Astrocyte (in vitro differentiated cells and primary cell): ENCODE data around the gene SRC. TPM values are rescaled to one million over a fixed set of nuclear protein-coding genes. Genes with fewer than 3 reads are reported as not detected.

Experiments
- DNase-seq: peaks from one replicate; pipeline ENCODE4 v3.0.0-alpha.2; 2010; ENCODE audit warnings: low read depth
- FAIRE-seq: peaks from 2 replicates; lab custom pipeline; 2011; peaks lifted over from hg19 to GRCh38; lab: Jason Lieb, UNC
- H2AFZ ChIP-seq: 2 replicates; pipeline ENCODE4 v1.6.0; 2012; ENCODE audit warnings: low read depth, low read length, inconsistent platforms
- H3K27ac ChIP-seq: 2 replicates; pipeline ENCODE4 v1.5.1; 2011; ENCODE audit warnings: low read depth, low read length, inconsistent platforms
- H3K27me3 ChIP-seq: 2 replicates; pipeline ENCODE4 v1.6.0; 2011; ENCODE audit warnings: low read length, inconsistent platforms; ENCODE audit not compliant: insufficient read depth
- H3K36me3 ChIP-seq: 2 replicates; pipeline ENCODE4 v1.5.1; 2011; ENCODE audit warnings: low read length, inconsistent platforms; ENCODE audit not compliant: insufficient read depth
- H3K4me1 ChIP-seq: 2 replicates; pipeline ENCODE4 v1.5.1; 2011; ENCODE audit warnings: low read length, inconsistent platforms; ENCODE audit not compliant: insufficient read depth
- H3K4me2 ChIP-seq: 2 replicates; pipeline ENCODE4 v1.6.0; 2012; ENCODE audit warnings: low read length, inconsistent platforms
- H3K4me3 ChIP-seq: 2 replicates; pipeline ENCODE4 v1.5.1; 2011; ENCODE audit warnings: low read depth, mild to moderate bottlenecking, low read length, inconsistent platforms; ENCODE audit not compliant: insufficient read depth
- H3K79me2 ChIP-seq: 2 replicates; pipeline ENCODE4 v1.6.0; 2012; ENCODE audit warnings: mild to moderate bottlenecking, low read length, inconsistent platforms; ENCODE audit not compliant: insufficient read depth
- H3K9ac ChIP-seq: 2 replicates; pipeline ENCODE4 v1.6.0; 2012; ENCODE audit warnings: mild to moderate bottlenecking, low read length, inconsistent platforms
- H3K9me3 ChIP-seq: 2 replicates; pipeline ENCODE4 v1.5.1; 2012; ENCODE audit warnings: low read depth, mild to moderate bottlenecking, low read length, inconsistent platforms; ENCODE audit not compliant: insufficient read depth
- H4K20me1 ChIP-seq: 2 replicates; pipeline ENCODE4 v1.6.0; 2012; ENCODE audit warnings: low read length, inconsistent platforms; ENCODE audit not compliant: insufficient read depth
- H3K27ac Mint-ChIP-seq: one replicate; pipeline ENCODE4 v1.8.0; 2021; ENCODE audit warnings: mild to moderate bottlenecking, mixed read lengths; ENCODE audit not compliant: unreplicated experiment
- H3K27me3 Mint-ChIP-seq: one replicate; pipeline ENCODE4 v1.8.0; 2021; ENCODE audit warnings: low read depth, mixed read lengths; ENCODE audit not compliant: unreplicated experiment
- H3K36me3 Mint-ChIP-seq: one replicate; pipeline ENCODE4 v1.8.0; 2021; ENCODE audit warnings: low read depth, mixed read lengths; ENCODE audit not compliant: unreplicated experiment
- H3K4me1 Mint-ChIP-seq: one replicate; pipeline ENCODE4 v1.8.0; 2021; ENCODE audit warnings: low read depth, mixed read lengths; ENCODE audit not compliant: unreplicated experiment
- H3K4me3 Mint-ChIP-seq: one replicate; pipeline ENCODE4 v1.8.0; 2021; ENCODE audit warnings: mild to moderate bottlenecking, moderate library complexity, mixed read lengths; ENCODE audit not compliant: unreplicated experiment
- H3K9me3 Mint-ChIP-seq: one replicate; pipeline ENCODE4 v1.8.0; 2021; ENCODE audit warnings: mild to moderate bottlenecking, mixed read lengths; ENCODE audit not compliant: unreplicated experiment
- EZH2 ChIP-seq: IDR thresholded peaks from 2 replicates; pipeline ENCODE4 v1.6.1; 2012; ENCODE audit warnings: mild to moderate bottlenecking, low read length, inconsistent platforms; ENCODE audit not compliant: insufficient read depth
- total RNA-seq: library from RNA; stranded (reverse); gene quantifications from 2 replicates; pipeline ENCODE4 v1.2.1, GENCODE V29; 2021
- TF ChIP-seq, protein P1 (sequence below): IDR thresholded peaks from 2 replicates; pipeline ENCODE4 v1.5.1; 2011; ENCODE audit warnings: low read depth, mild to moderate bottlenecking, inconsistent platforms, low read length, moderate library complexity; ENCODE audit not compliant: insufficient read depth

SRC gene
- total RNA-seq, 1 donor from 2014 or later, result 33.4 TPM

DNA sequence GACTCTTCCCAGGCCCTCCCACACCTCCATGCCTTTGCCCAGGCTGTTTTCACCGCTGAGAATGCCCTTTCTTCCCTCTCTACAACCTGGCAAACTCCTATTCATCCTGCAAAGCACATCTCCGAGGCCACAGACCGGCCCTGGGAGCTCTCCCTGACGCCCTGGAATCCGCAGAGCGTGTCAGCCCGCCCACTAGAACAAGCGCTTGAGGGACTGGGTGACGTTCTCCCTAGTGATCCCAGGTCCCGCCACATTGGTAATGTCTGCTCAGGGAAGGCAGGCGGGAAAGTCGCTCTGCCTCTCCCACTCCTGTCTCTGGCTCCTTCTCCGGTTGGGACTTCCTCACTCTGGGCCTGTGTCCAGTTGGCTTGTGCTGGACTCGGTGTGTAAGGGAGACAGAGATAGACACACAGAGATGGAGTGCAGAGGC, 61.6 kb downstream of the SRC start:
- Histone ChIP-seq H3K27me3 (peaks cover 17% of the 10 kb centered on the region), H3K27ac (no peak overlapping the region), H2AFZ (no peak overlapping the region), H3K4me2 (no peak overlapping the region), H4K20me1 (no peaks in the 10 kb centered on the region), H3K9ac (no peak overlapping the region), H3K4me3 (no peak overlapping the region), H3K4me1 (peaks cover 17% of the 10 kb centered on the region), H3K36me3 (no peaks in the 10 kb centered on the region), H3K79me2 (no peaks in the 10 kb centered on the region), H3K9me3 (no peaks in the 10 kb centered on the region)
- peaks cover 10% of the 10 kb centered on the region for H3K27me3 Mint-ChIP-seq
- FAIRE-seq, result no peak
- H3K36me3 Mint-ChIP-seq, result peaks cover 12% of the 10 kb centered on the region
- H3K4me1 Mint-ChIP-seq, result peaks cover 15% of the 10 kb centered on the region
- no peak overlapping the region for H3K4me3 Mint-ChIP-seq
- TF ChIP-seq EZH2, result no peak
- TF ChIP-seq, protein P1, sequence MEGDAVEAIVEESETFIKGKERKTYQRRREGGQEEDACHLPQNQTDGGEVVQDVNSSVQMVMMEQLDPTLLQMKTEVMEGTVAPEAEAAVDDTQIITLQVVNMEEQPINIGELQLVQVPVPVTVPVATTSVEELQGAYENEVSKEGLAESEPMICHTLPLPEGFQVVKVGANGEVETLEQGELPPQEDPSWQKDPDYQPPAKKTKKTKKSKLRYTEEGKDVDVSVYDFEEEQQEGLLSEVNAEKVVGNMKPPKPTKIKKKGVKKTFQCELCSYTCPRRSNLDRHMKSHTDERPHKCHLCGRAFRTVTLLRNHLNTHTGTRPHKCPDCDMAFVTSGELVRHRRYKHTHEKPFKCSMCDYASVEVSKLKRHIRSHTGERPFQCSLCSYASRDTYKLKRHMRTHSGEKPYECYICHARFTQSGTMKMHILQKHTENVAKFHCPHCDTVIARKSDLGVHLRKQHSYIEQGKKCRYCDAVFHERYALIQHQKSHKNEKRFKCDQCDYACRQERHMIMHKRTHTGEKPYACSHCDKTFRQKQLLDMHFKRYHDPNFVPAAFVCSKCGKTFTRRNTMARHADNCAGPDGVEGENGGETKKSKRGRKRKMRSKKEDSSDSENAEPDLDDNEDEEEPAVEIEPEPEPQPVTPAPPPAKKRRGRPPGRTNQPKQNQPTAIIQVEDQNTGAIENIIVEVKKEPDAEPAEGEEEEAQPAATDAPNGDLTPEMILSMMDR, result no peak
- no peak for DNase-seq
- H3K9me3 Mint-ChIP-seq, result no peaks in the 10 kb centered on the region
- H3K27ac Mint-ChIP-seq, result no peak overlapping the region

DNA sequence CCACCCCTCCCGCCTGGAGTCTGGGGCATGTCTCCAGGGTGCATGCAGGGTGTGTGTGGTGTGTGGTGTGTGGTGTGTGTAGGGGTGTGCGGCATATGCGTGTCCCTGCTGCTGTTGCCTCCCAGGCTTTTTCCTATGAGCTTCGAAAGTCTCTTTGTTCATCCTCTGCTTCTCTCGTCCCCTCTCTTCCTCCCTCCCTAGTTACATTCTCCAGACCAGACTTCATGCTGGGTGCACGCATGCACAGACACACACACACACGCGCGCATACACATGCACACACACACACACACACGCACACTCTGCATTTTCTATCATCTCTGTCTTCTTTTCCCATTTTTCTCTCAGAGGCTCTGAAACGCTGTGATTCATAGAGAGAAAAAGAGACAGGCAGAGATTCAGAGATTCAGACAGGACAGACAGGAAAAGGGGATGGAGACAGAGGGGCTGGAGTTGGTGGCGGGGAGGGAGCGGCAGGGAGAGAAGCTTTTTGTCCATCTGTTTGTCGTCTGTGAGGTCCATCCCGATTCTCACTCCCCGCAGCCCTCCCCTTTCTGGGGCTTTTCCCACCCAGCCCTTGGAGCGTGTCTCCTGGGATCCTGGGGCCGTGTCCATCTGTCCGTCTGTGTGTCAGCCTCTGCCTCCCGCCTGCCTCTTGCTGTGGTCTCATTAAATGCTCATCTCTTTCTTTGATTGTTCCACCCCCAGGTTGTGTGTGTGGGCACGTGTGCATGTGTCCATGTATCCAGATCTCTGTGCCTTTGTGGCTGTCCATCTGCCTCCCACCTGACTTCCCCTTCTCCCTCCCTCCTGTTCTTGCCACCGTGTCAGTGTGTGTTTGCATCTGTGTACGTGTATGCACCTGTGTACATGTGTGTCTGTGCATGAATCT, 62.6 kb downstream of the SRC start:
- H3K36me3 Mint-ChIP-seq, result peaks cover 9% of the 10 kb centered on the region
- no peaks in the 10 kb centered on the region for H3K9me3 Mint-ChIP-seq
- peaks cover 10% of the 10 kb centered on the region for H3K27me3 Mint-ChIP-seq
- no peak overlapping the region for H3K27ac ChIP-seq
- H3K4me2 ChIP-seq, result no peak overlapping the region
- no peaks in the 10 kb centered on the region for H3K79me2 ChIP-seq
- TF ChIP-seq, protein P1, result no peak
- TF ChIP-seq EZH2, result no peak
- H3K4me1 ChIP-seq, result peaks cover 18% of the 10 kb centered on the region
- peaks cover 15% of the 10 kb centered on the region for H3K4me1 Mint-ChIP-seq
- H4K20me1 ChIP-seq, result no peaks in the 10 kb centered on the region
- FAIRE-seq, result no peak
- H3K4me3 Mint-ChIP-seq, result no peak overlapping the region
- no peaks in the 10 kb centered on the region for H3K9me3 ChIP-seq
- peaks cover 21% of the 10 kb centered on the region for H3K27me3 ChIP-seq
- no peak overlapping the region for H2AFZ ChIP-seq
- no peak overlapping the region for H3K4me3 ChIP-seq
- H3K36me3 ChIP-seq, result no peaks in the 10 kb centered on the region
- no peak overlapping the region for H3K9ac ChIP-seq
- no peak for DNase-seq
- H3K27ac Mint-ChIP-seq, result peak overlapping the region; percentile 29
